Middle frontal gyrus (tissue), 1 donor: ENCODE data around the gene SMAP1.
A peak's percentile ranks its signal among the peaks of the same experiment; 100 is the strongest.

Experiments used
- DNase-seq: peaks from one replicate; pipeline ENCODE4 v3.0.0-alpha.2; 2015; ENCODE audit warnings: low spot score; ENCODE audit errors: extremely low spot score

SMAP1 gene

GRCh38 chr6:70667711-70668498 is at the start of gene SMAP1:
TSS of gene SMAP1 (plus strand) at chr6:70667883. CDS start at chr6:70668024, 141 bp downstream.
- peak; percentile 71 for DNase-seq

GRCh38 chr6:70620746-70621145 is 46.9 kb upstream of the SMAP1 start:
- DNase-seq: no peak

GRCh38 chr6:70622461-70622860 is 45.2 kb upstream of the SMAP1 start:
- no peak for DNase-seq

GRCh38 chr6:70625436-70625835 is 42.2 kb upstream of the SMAP1 start:
- no peak for DNase-seq

GRCh38 chr6:70627500-70628254 is 40.0 kb upstream of the SMAP1 start:
- DNase-seq: no peak

GRCh38 chr6:70629929-70630328 is 37.8 kb upstream of the SMAP1 start:
- no peak for DNase-seq

GRCh38 chr6:70633870-70634269 is 33.8 kb upstream of the SMAP1 start:
- no peak for DNase-seq

- DNase-seq: no peak
These were observed 31.1 kb upstream of the SMAP1 start for GRCh38 chr6:70636596-70636995.

GRCh38 chr6:70638468-70638867 is 29.2 kb upstream of the SMAP1 start:
- no peak for DNase-seq

- DNase-seq: no peak
These were observed 16.3 kb upstream of the SMAP1 start for GRCh38 chr6:70651326-70651905.

GRCh38 chr6:70652216-70652615 is 15.5 kb upstream of the SMAP1 start:
- no peak for DNase-seq

- no peak for DNase-seq
These were observed 10.0 kb upstream of the SMAP1 start for GRCh38 chr6:70657706-70658105.

GRCh38 chr6:70663881-70664466 is 3.7 kb upstream of the SMAP1 start:
- DNase-seq: no peak

GRCh38 chr6:70666706-70667105 is 977 bp upstream of the SMAP1 start:
- DNase-seq: no peak

GRCh38 chr6:70667256-70667710 is 400 bp upstream of the SMAP1 start:
- DNase-seq: no peak

GRCh38 chr6:70668499-70668812 is 773 bp downstream of the SMAP1 start:
- no peak for DNase-seq

- no peak for DNase-seq
These were observed 1.4 kb downstream of the SMAP1 start for GRCh38 chr6:70669133-70669532.

GRCh38 chr6:70672549-70672948 is 4.9 kb downstream of the SMAP1 start:
- no peak for DNase-seq

GRCh38 chr6:70673054-70673453 is 5.4 kb downstream of the SMAP1 start:
- DNase-seq: no peak

- DNase-seq: no peak
These were observed 5.9 kb downstream of the SMAP1 start for GRCh38 chr6:70673601-70674000.

GRCh38 chr6:70675822-70676221 is 8.1 kb downstream of the SMAP1 start:
- no peak for DNase-seq

GRCh38 chr6:70676821-70677220 is 9.1 kb downstream of the SMAP1 start:
- DNase-seq: no peak
